H9 (cell line): ENCODE data around the gene BCAR3. TPM values are rescaled to one million over a fixed set of nuclear protein-coding genes. Genes with fewer than 3 reads are reported as not detected.
A peak's percentile ranks its signal among the peaks of the same experiment; 100 is the strongest.

Source experiments
- DNase-seq: peaks from one replicate; pipeline ENCODE4 v3.0.0-alpha.2; 2017
- H2AFZ ChIP-seq: one replicate; pipeline ENCODE4 v1.6.1; 2013; ENCODE audit warnings: mild to moderate bottlenecking, low read length, control low read depth, moderate library complexity
- H2AK5ac ChIP-seq: 2 replicates; pipeline ENCODE4 v1.6.1; 2013; ENCODE audit warnings: low read length, control low read depth, mixed read lengths; ENCODE audit not compliant: insufficient read length
- H2BK120ac ChIP-seq: one replicate; pipeline ENCODE4 v1.6.1; 2013; ENCODE audit warnings: low read depth, mild to moderate bottlenecking, low read length, control low read depth, inconsistent platforms; ENCODE audit not compliant: poor library complexity, severe bottlenecking
- H2BK12ac ChIP-seq: 2 replicates; pipeline ENCODE4 v1.6.1; 2013; ENCODE audit warnings: low read length, control low read depth, mixed read lengths, low read depth; ENCODE audit not compliant: insufficient read length
- H2BK15ac ChIP-seq: 2 replicates; pipeline ENCODE4 v1.6.1; 2013; ENCODE audit warnings: low read depth, low read length, control low read depth
- H2BK20ac ChIP-seq: one replicate; pipeline ENCODE4 v1.6.1; 2013; ENCODE audit warnings: low read depth, mild to moderate bottlenecking, low read length, control low read depth, inconsistent platforms; ENCODE audit not compliant: poor library complexity, severe bottlenecking
- H2BK5ac ChIP-seq: 2 replicates; pipeline ENCODE4 v1.6.1; 2013; ENCODE audit warnings: low read length, control low read depth, mixed read lengths; ENCODE audit not compliant: insufficient read length
- H3K14ac ChIP-seq: 2 replicates; pipeline ENCODE4 v1.6.1; 2013; ENCODE audit warnings: low read length, control low read depth; ENCODE audit not compliant: insufficient read depth
- H3K18ac ChIP-seq: 2 replicates; pipeline ENCODE4 v1.6.1; 2013; ENCODE audit warnings: low read depth, mild to moderate bottlenecking, mixed read lengths, low read length, control low read depth; ENCODE audit not compliant: insufficient read length
- H3K23ac ChIP-seq: 2 replicates; pipeline ENCODE4 v1.6.1; 2013; ENCODE audit warnings: low read length, control low read depth, mixed read lengths, low read depth; ENCODE audit not compliant: insufficient read length
- H3K23me2 ChIP-seq: 2 replicates; pipeline ENCODE4 v1.6.1; 2013; ENCODE audit warnings: low read depth, mild to moderate bottlenecking, mixed read lengths, low read length, control low read depth; ENCODE audit not compliant: insufficient read length, poor library complexity, severe bottlenecking
- H3K27ac ChIP-seq: 2 replicates; pipeline ENCODE4 v1.5.1; 2013; ENCODE audit warnings: low read length, control low read depth, mixed read lengths, low read depth; ENCODE audit not compliant: insufficient read length
- H3K27me3 ChIP-seq: 2 replicates; pipeline ENCODE4 v1.6.1; 2013; ENCODE audit warnings: low read length, control low read depth, inconsistent platforms; ENCODE audit not compliant: insufficient read depth
- H3K4ac ChIP-seq: 2 replicates; pipeline ENCODE4 v1.6.1; 2013; ENCODE audit warnings: low read depth, mild to moderate bottlenecking, control low read depth, inconsistent platforms, low read length, moderate library complexity
- H3K4me1 ChIP-seq: 2 replicates; pipeline ENCODE4 v1.6.1; 2013; ENCODE audit warnings: low read length, control low read depth, inconsistent platforms; ENCODE audit not compliant: insufficient read depth
- H3K4me2 ChIP-seq: 2 replicates; pipeline ENCODE4 v1.6.1; 2013; ENCODE audit warnings: low read length, control low read depth, mixed read lengths; ENCODE audit not compliant: insufficient read length, insufficient read depth
- H3K56ac ChIP-seq: 2 replicates; pipeline ENCODE4 v1.6.1; 2013; ENCODE audit warnings: low read depth, mild to moderate bottlenecking, mixed read lengths, low read length, control low read depth; ENCODE audit not compliant: insufficient read length
- H3K79me1 ChIP-seq: 2 replicates; pipeline ENCODE4 v1.6.1; 2013; ENCODE audit warnings: low read depth, mild to moderate bottlenecking, moderate library complexity, low read length, control low read depth, inconsistent platforms; ENCODE audit not compliant: insufficient read depth, poor library complexity, severe bottlenecking
- H3K79me2 ChIP-seq: 2 replicates; pipeline ENCODE4 v1.6.1; 2013; ENCODE audit warnings: low read length, control low read depth, inconsistent platforms; ENCODE audit not compliant: insufficient read depth
- H3K9ac ChIP-seq: 2 replicates; pipeline ENCODE4 v1.6.1; 2013; ENCODE audit warnings: low read length, control low read depth, mixed read lengths; ENCODE audit not compliant: insufficient read length; ENCODE audit errors: extremely low read depth
- H3K9me3 ChIP-seq: one replicate; pipeline ENCODE4 v1.6.1; 2013; ENCODE audit warnings: low read depth, low read length, inconsistent platforms; ENCODE audit not compliant: control insufficient read depth
- H3T11ph ChIP-seq: one replicate; pipeline ENCODE4 v1.6.1; 2013; ENCODE audit warnings: mild to moderate bottlenecking, low read length, control low read depth, inconsistent platforms
- H4K20me1 ChIP-seq: one replicate; pipeline ENCODE4 v1.6.1; 2013; ENCODE audit not compliant: control insufficient read depth, insufficient read length, insufficient read depth
- H4K5ac ChIP-seq: 2 replicates; pipeline ENCODE4 v1.6.1; 2013; ENCODE audit warnings: low read depth, mild to moderate bottlenecking, mixed read lengths, low read length, control low read depth; ENCODE audit not compliant: insufficient read length
- H4K8ac ChIP-seq: replicated peaks from 2 replicates; pipeline ENCODE4 v1.6.1; 2013; ENCODE audit warnings: low read length, control low read depth, mixed read lengths, low read depth; ENCODE audit not compliant: insufficient read length
- H4K91ac ChIP-seq: 2 replicates; pipeline ENCODE4 v1.6.1; 2013; ENCODE audit warnings: low read depth, mild to moderate bottlenecking, moderate library complexity, mixed read lengths, low read length, control low read depth; ENCODE audit not compliant: insufficient read length
- H3K27ac Mint-ChIP-seq, 3 experiments: 2 replicates in 2 of 3; 3 replicates in 1 of 3; pipeline ENCODE4 v1.8.0; 2020 to 2021; ENCODE audit warnings: mixed read lengths in 3 of 3, mild to moderate bottlenecking in 1 of 3, moderate library complexity in 1 of 3
- H3K27me3 Mint-ChIP-seq: 2 replicates; pipeline ENCODE4 v1.8.0; 2021; ENCODE audit warnings: low read depth, mild to moderate bottlenecking, moderate library complexity, mixed read lengths
- H3K36me3 Mint-ChIP-seq, 3 experiments: 2 replicates in 2 of 3; 3 replicates in 1 of 3; pipeline ENCODE4 v1.8.0; 2020 to 2021; ENCODE audit warnings: low read depth in 3 of 3, mixed read lengths in 3 of 3; ENCODE audit not compliant: insufficient read depth in 1 of 3
- H3K4me1 Mint-ChIP-seq, 2 experiments: 2 replicates each; pipeline ENCODE4 v1.8.0; 2020; ENCODE audit warnings: mixed read lengths in 2 of 2
- H3K4me3 Mint-ChIP-seq, 2 experiments: 2 replicates in 1 of 2; 3 replicates in 1 of 2; pipeline ENCODE4 v1.8.0; 2020 to 2021; ENCODE audit warnings: mild to moderate bottlenecking in 2 of 2, mixed read lengths in 2 of 2, moderate library complexity in 1 of 2
- H3K9me3 Mint-ChIP-seq, 2 experiments: 2 replicates in 1 of 2; 3 replicates in 1 of 2; pipeline ENCODE4 v1.8.0; 2020; ENCODE audit warnings: mild to moderate bottlenecking in 2 of 2, mixed read lengths in 2 of 2, moderate library complexity in 1 of 2
- CTCF ChIP-seq: fragments of 200-600 bp; sonication (generic); conservative IDR thresholded peaks from 3 replicates; pipeline ENCODE4 v1.8.0; 2021; ENCODE audit warnings: antibody characterized with exemption, mild to moderate bottlenecking
- WGBS: extraction: QIAGEN DNeasy Blood & Tissue Kit; methylation state at CpG from one replicate; pipeline ENCODE4 v1.1.7; 2013; ENCODE audit warnings: missing lambda C conversion rate, low lambda C conversion rate, mixed read lengths; ENCODE audit not compliant: insufficient read length; ENCODE audit errors: extremely low coverage; 5-methylcytosine and 5-hydroxymethylcytosine counted together
- total RNA-seq: library from RNA; stranded (reverse); gene quantifications from 2 replicates; pipeline ENCODE4 v1.2.1, GENCODE V29; 2021

The BCAR3 gene
- total RNA-seq, 1 experiment from 2014 or later, result 4.9 TPM

DNA sequence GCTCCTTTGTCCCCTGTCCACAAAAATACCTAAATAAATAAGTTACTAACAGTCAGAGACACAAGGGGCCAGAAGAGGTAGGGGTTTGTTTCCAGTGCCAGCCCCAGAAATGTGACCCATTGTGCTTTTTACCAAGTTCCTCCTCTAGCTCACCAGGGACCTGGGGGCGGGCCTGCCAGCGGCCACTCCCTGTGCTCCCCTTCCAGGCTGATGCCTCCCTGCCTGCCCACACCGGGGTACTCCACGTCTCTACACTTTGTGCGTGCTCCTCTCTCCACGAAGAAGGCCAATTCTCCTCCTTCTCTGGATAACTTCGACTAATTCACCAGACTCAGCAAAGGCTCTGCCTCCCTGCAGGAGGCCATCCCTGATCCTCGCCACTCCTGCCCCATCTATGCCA lies 72.1 kb downstream of the BCAR3 start:
- no peak overlapping the region for H2BK20ac ChIP-seq
- H3K56ac ChIP-seq, result no peak overlapping the region
- H3K4me2 ChIP-seq, result no peak overlapping the region
- no peak overlapping the region for H3K23ac ChIP-seq
- no CpG with 5 or more reads among the region's 8 CpGs for WGBS
- H2BK12ac ChIP-seq, result no peak overlapping the region
- no peak overlapping the region for H3K27ac ChIP-seq
- H3K18ac ChIP-seq, result no peak overlapping the region
- H2BK5ac ChIP-seq, result no peak overlapping the region
- no peaks in the 10 kb centered on the region for H3K23me2 ChIP-seq
- H2BK120ac ChIP-seq, result no peak overlapping the region
- H3T11ph ChIP-seq, result no peak overlapping the region
- DNase-seq, result no peak
- Mint-ChIP-seq H3K4me3 (no peak overlapping the region), H3K9me3 (no peaks in the 10 kb centered on the region), H3K36me3 (no peaks in the 10 kb centered on the region), H3K27me3 (no peaks in the 10 kb centered on the region), H3K27ac (peak overlapping the region in 1 of 3 experiments; percentile 46; a peak in 2 of 7 replicates), H3K4me1 (peaks cover 37 to 38% of the 10 kb centered on the region in 2 experiments)
- H3K4ac ChIP-seq, result no peak overlapping the region
- no peaks in the 10 kb centered on the region for H4K20me1 ChIP-seq
- H2AK5ac ChIP-seq, result no peak overlapping the region
- H2AFZ ChIP-seq, result no peak overlapping the region
- H3K79me1 ChIP-seq, result no peaks in the 10 kb centered on the region
- no peaks in the 10 kb centered on the region for H3K27me3 ChIP-seq
- H3K4me1 ChIP-seq, result peaks cover 3% of the 10 kb centered on the region; the same call in 1 of the 2 replicates
- H3K79me2 ChIP-seq, result no peaks in the 10 kb centered on the region; the same call in 1 of the 2 replicates
- no peak for TF ChIP-seq CTCF
- H3K14ac ChIP-seq, result no peak overlapping the region
- H4K8ac ChIP-seq, result no peak overlapping the region
- H4K5ac ChIP-seq, result no peak overlapping the region
- H4K91ac ChIP-seq, result no peak overlapping the region
- H3K9ac ChIP-seq, result no peak overlapping the region
- H3K9me3 ChIP-seq, result no peaks in the 10 kb centered on the region
- no peak overlapping the region for H2BK15ac ChIP-seq
